Measurements from ENCODE around the gene GRIA1.
"Not testable (repeated sequence)": the region's sequence is repeated elsewhere in the genome, so short reads cannot be mapped to it uniquely, and the experiment has no call there.

Gene GRIA1

DNA sequence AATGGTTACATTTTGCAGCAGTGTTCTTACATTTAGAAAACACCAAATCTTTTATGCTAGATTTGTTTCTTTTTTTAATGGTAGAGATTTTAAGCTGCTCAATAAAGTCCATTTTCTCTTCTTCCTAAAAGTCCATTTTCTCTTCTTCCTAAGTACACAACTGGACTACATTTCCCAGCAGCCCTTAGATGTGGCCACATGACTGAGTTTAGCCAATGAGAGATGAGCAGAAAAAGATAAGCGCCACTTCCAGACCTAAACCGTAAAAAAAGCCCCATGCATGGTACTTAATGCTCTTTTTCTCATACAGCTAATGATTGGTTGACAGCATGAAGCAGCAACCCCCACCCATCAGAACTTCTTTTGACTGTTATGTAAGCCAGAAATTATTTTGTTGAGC lies 341.5 kb downstream of the GRIA1 start:
- DNase-seq (ENCODE audit: low read depth in 3 of 3), result no peak

DNA sequence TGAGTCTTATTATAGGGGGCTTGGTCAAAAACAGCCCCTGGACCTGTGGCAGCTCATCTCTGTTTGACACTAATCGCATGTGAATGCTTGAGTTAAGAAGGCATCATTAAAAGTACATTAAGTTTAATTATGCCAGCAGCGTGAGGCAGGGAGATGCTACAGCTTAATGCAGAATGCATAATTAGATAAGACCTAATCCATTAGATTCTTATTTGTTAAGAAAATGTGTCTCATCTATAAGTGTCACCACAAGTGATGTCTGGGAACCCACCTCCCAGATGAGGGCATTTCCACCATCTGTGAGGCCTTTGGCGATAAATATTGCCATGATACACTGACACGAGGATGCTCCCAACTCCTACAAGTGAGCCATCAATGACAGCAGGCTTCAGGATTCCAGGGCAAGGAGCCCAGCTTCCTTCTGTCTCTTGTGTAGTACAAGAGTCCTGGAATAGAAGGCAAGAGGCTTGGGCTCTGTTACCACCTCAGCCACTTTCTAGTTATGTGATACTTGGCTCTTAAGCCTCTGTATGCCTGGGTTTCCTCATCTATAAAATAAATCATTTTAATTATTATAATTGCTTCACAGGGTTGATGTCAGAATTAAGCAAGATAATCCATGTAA lies 345.5 kb downstream of the GRIA1 start:
- DNase-seq (ENCODE audit: low read depth in 3 of 3), result no peak

DNA sequence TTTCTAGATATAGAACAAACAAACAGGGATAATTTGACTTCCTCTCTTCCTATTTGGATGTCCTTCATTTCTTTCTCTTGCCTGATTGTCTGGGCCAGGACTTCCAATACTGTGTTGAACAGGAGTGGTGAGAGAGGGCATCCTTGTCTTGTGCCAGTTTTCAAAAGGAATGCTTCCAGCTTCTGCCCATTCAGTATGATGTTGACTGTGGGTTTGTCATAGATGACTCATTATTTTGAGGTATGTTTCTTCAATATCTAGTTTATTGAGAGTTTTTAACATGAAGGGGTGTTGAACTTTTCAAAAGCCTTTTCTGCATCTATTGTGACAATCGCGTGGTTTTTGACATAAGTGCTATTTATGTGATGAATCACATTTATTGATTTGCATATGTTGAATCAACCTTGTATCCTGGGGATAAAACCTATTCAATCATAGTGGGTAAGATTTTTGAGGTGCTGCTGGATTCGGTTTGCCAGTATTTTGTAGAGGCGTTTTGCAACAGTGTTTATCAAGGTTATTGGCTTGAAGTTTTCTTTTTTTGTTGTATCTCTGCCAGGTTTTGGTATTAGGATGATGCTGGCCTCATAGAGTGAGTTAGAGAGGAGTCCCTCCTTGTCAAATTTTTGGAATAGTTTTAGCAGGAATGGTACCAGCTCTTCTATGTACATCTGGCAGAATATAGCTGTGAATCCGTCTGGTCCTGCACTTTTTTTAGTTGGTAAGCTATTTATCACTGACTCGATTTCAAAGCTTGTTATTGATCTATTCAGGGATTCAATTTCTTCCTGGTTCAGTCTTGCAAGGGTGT lies 359.0 kb downstream of the GRIA1 start:
- DNase-seq (ENCODE audit: low read depth in 3 of 3), result not testable (repeated sequence)

DNA sequence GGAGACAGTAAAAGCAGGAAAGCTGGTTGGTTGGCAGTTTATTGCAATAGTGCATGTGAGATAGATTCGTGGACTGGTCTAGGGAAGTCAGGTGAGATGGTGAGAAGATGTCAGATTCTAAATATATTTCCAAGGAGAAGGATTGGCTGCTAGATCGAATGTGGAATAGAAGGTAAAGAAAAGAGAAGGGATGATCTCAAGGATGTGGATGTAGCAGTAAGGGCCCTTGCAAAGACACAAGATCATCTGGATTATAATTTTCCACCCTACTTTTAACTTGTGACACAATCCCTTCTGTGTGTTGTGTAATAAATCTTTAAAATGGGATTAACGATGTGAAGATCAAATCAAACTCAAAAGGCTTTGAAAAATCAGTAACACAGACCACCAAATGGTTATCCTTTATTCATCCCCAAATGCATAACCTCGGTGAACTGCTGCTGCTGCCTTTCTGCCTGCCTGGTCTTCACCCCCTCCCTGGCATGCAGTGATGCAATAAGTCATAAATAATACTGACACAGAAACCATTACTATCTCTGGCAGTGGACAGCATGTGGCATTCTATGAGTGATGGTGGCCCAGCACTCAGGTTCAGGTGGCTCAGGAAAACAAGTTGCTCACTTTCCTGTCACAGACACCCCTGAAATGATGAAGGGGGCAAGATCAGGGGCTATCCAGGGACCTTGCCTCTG lies 369.9 kb downstream of the GRIA1 start:
- no peak for DNase-seq (ENCODE audit: low read depth in 3 of 3)

DNA sequence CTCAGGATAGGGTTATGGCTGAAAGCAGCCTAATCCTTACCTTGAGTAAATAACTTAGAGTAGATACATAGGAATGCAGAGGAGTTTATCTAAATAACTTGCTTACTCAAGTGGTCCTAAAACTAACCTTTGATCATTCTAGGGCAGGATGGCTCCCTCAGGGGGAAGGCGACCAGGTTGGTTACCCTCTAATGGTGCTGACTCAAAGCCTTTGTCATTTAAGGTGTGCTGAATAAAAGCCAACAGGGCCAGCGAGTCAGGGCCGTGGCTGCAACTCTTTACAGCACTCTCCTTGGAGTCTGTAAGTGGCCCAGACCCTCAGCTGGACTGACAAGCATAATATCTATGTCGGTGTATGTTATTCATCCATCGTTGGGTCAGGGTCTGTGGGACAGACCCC lies 372.4 kb downstream of the GRIA1 start:
- DNase-seq (ENCODE audit: low read depth in 3 of 3), result not testable (repeated sequence)

Measured in stimulated activated CD4-positive, alpha-beta T cell treated with anti-CD3 and anti-CD28 coated beads, TNF-alpha, amount 100 ng/mL, for 4 hours (primary cell).